HEK293 (cell line): ENCODE results near the gene FBP1.

Source experiments
- HOXA7 ChIP-seq: sonication (generic); formaldehyde crosslinking; IDR thresholded peaks from 2 replicates; pipeline ENCODE4 v1.8.1; 2022; ENCODE audit warnings: missing genetic modification reagents, borderline replicate concordance
- KLF7 ChIP-seq: fragments of 450-650 bp; formaldehyde crosslinking; IDR thresholded peaks from 2 replicates; pipeline ENCODE4 v1.5.1; 2016; ENCODE audit warnings: missing biosample characterization, missing genetic modification characterization, borderline replicate concordance
- RBAK ChIP-seq: fragments of 450-650 bp; formaldehyde crosslinking; IDR thresholded peaks from 2 replicates; pipeline ENCODE4 v1.5.1; 2016; ENCODE audit warnings: missing biosample characterization, missing genetic modification characterization
- YY1 ChIP-seq: fragments of 450-650 bp; formaldehyde crosslinking; IDR thresholded peaks from 2 replicates; pipeline ENCODE4 v1.5.1; 2018; ENCODE audit warnings: missing biosample characterization, missing genetic modification characterization
- ZBTB21 ChIP-seq: fragments of 450-650 bp; formaldehyde crosslinking; IDR thresholded peaks from 2 replicates; pipeline ENCODE4 v1.5.1; 2017; ENCODE audit warnings: missing biosample characterization, missing genetic modification characterization
- ZNF114 ChIP-seq: fragments of 450-650 bp; formaldehyde crosslinking; IDR thresholded peaks from 2 replicates; pipeline ENCODE4 v1.5.0; 2017; ENCODE audit warnings: missing biosample characterization, missing genetic modification characterization
- ZNF530 ChIP-seq: fragments of 450-650 bp; formaldehyde crosslinking; IDR thresholded peaks from 2 replicates; pipeline ENCODE4 v1.5.1; 2016; ENCODE audit warnings: low read depth, missing biosample characterization, missing genetic modification characterization
- ZNF629 ChIP-seq: fragments of 450-650 bp; formaldehyde crosslinking; IDR thresholded peaks from 2 replicates; pipeline ENCODE4 v1.5.1; 2017; ENCODE audit warnings: missing biosample characterization, missing genetic modification characterization
- ZNF792 ChIP-seq: fragments of 450-650 bp; formaldehyde crosslinking; IDR thresholded peaks from 2 replicates; pipeline ENCODE4 v1.5.1; 2016; ENCODE audit warnings: missing biosample characterization, missing genetic modification characterization
- TF ChIP-seq, protein P1 (sequence below): fragments of 450-650 bp; formaldehyde crosslinking; IDR thresholded peaks from 2 replicates; pipeline ENCODE4 v1.5.1; 2016; ENCODE audit warnings: missing biosample characterization, missing genetic modification characterization
- TF ChIP-seq, protein P2 (sequence below): fragments of 450-650 bp; formaldehyde crosslinking; conservative IDR thresholded peaks from 2 replicates; pipeline ENCODE4 v1.5.1; 2016; ENCODE audit warnings: low read depth, missing biosample characterization, missing genetic modification characterization
- TF ChIP-seq, protein P3 (sequence below): fragments of 450-650 bp; formaldehyde crosslinking; IDR thresholded peaks from 2 replicates; pipeline ENCODE4 v1.5.1; 2016; ENCODE audit warnings: missing biosample characterization, missing genetic modification characterization

DNA sequence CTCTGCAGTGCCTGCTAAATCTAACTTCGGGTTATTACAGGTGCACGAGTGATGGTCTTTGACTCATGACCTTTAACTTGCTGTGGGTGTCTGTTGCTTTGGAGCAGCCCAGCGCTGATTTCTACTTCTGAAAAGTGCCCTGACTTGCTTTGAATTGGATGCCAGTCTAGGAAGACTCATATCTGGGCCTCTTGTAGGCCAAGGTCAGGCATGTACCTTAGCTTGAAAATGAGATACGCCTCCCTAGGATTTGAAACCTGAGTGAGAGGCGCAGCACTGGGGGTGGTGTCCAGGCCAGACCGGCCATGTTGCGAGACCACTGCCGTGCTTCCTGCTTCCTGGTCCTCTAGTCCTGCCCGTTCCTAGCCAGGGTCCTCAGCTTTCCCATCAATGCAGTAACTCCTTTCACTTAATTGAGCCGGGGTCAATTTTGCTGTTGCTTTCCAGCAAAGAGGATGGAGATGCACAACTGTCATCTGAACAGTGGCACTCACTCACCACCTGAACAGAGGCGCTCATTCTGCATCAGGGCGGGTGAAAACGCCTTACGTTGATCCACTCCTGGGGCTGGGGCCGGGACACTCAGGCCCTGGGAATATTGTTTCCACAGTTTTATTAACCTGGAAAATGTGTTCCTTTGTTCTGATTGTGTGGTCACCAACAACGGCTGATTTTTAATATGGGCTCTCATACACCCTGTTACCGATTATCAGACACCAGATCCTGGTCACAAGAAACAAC, 70.2 kb downstream of the FBP1 start:
- TF ChIP-seq, protein P1, sequence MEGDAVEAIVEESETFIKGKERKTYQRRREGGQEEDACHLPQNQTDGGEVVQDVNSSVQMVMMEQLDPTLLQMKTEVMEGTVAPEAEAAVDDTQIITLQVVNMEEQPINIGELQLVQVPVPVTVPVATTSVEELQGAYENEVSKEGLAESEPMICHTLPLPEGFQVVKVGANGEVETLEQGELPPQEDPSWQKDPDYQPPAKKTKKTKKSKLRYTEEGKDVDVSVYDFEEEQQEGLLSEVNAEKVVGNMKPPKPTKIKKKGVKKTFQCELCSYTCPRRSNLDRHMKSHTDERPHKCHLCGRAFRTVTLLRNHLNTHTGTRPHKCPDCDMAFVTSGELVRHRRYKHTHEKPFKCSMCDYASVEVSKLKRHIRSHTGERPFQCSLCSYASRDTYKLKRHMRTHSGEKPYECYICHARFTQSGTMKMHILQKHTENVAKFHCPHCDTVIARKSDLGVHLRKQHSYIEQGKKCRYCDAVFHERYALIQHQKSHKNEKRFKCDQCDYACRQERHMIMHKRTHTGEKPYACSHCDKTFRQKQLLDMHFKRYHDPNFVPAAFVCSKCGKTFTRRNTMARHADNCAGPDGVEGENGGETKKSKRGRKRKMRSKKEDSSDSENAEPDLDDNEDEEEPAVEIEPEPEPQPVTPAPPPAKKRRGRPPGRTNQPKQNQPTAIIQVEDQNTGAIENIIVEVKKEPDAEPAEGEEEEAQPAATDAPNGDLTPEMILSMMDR (tag by site-specific recombination), result no peak
- TF ChIP-seq HOXA7 (CRISPR knock-in tag), result no peak
- TF ChIP-seq ZBTB21 (tag by site-specific recombination), result no peak
- TF ChIP-seq ZNF114 (tag by site-specific recombination), result no peak
- TF ChIP-seq, protein P2, sequence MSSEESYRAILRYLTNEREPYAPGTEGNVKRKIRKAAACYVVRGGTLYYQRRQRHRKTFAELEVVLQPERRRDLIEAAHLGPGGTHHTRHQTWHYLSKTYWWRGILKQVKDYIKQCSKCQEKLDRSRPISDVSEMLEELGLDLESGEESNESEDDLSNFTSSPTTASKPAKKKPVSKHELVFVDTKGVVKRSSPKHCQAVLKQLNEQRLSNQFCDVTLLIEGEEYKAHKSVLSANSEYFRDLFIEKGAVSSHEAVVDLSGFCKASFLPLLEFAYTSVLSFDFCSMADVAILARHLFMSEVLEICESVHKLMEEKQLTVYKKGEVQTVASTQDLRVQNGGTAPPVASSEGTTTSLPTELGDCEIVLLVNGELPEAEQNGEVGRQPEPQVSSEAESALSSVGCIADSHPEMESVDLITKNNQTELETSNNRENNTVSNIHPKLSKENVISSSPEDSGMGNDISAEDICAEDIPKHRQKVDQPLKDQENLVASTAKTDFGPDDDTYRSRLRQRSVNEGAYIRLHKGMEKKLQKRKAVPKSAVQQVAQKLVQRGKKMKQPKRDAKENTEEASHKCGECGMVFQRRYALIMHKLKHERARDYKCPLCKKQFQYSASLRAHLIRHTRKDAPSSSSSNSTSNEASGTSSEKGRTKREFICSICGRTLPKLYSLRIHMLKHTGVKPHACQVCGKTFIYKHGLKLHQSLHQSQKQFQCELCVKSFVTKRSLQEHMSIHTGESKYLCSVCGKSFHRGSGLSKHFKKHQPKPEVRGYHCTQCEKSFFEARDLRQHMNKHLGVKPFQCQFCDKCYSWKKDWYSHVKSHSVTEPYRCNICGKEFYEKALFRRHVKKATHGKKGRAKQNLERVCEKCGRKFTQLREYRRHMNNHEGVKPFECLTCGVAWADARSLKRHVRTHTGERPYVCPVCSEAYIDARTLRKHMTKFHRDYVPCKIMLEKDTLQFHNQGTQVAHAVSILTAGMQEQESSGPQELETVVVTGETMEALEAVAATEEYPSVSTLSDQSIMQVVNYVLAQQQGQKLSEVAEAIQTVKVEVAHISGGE (tag by site-specific recombination), result no peak
- no peak for TF ChIP-seq RBAK (tag by site-specific recombination)
- no peak for TF ChIP-seq YY1 (tag by site-specific recombination)
- TF ChIP-seq ZNF629 (tag by site-specific recombination), result no peak
- TF ChIP-seq, protein P3, sequence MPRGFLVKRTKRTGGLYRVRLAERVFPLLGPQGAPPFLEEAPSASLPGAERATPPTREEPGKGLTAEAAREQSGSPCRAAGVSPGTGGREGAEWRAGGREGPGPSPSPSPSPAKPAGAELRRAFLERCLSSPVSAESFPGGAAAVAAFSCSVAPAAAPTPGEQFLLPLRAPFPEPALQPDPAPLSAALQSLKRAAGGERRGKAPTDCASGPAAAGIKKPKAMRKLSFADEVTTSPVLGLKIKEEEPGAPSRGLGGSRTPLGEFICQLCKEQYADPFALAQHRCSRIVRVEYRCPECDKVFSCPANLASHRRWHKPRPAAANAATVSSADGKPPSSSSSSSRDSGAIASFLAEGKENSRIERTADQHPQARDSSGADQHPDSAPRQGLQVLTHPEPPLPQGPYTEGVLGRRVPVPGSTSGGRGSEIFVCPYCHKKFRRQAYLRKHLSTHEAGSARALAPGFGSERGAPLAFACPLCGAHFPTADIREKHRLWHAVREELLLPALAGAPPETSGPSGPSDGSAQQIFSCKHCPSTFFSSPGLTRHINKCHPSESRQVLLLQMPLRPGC, result no peak
- no peak for TF ChIP-seq ZNF792 (tag by site-specific recombination)
- TF ChIP-seq KLF7 (tag by site-specific recombination), result no peak
- no peak for TF ChIP-seq ZNF530 (tag by site-specific recombination)
